HEK293 (cell line): ENCODE results near the gene ABHD4.

Source experiments
- BCL6B ChIP-seq: fragments of 450-650 bp; formaldehyde crosslinking; IDR thresholded peaks from 2 replicates; pipeline ENCODE4 v1.5.1; 2017; ENCODE audit warnings: missing biosample characterization, missing genetic modification characterization
- ELK4 ChIP-seq: IDR thresholded peaks from 2 replicates; pipeline ENCODE4 v1.6.1; 2011; ENCODE audit warnings: mild to moderate bottlenecking, low read depth, low read length, borderline replicate concordance
- FEZF1 ChIP-seq: fragments of 450-650 bp; formaldehyde crosslinking; IDR thresholded peaks from 2 replicates; pipeline ENCODE4 v1.5.1; 2016; ENCODE audit warnings: missing biosample characterization, missing genetic modification characterization
- GLI2 ChIP-seq: fragments of 450-650 bp; formaldehyde crosslinking; IDR thresholded peaks from 2 replicates; pipeline ENCODE4; 2017; ENCODE audit warnings: missing biosample characterization, missing genetic modification characterization, low read depth, borderline replicate concordance
- HOXC10 ChIP-seq: sonication (generic); formaldehyde crosslinking; IDR thresholded peaks from 2 replicates; pipeline ENCODE4 v1.8.1; 2023; ENCODE audit warnings: mild to moderate bottlenecking, missing genetic modification reagents
- INSM2 ChIP-seq: fragments of 450-650 bp; formaldehyde crosslinking; IDR thresholded peaks from 2 replicates; pipeline ENCODE4 v1.5.1; 2016; ENCODE audit warnings: missing biosample characterization, missing genetic modification characterization
- KLF10 ChIP-seq: fragments of 450-650 bp; IDR thresholded peaks from 2 replicates; pipeline ENCODE4 v1.5.1; 2018; ENCODE audit warnings: missing biosample characterization, mild to moderate bottlenecking, missing genetic modification characterization
- MEIS1 ChIP-seq: sonication (generic); formaldehyde crosslinking; IDR thresholded peaks from 2 replicates; pipeline ENCODE4 v1.8.1; 2022; ENCODE audit warnings: missing genetic modification reagents, mild to moderate bottlenecking, borderline replicate concordance
- OSR2 ChIP-seq: fragments of 450-650 bp; formaldehyde crosslinking; IDR thresholded peaks from 2 replicates; pipeline ENCODE4 v1.5.1; 2016; ENCODE audit warnings: missing biosample characterization, missing genetic modification characterization
- PRDM10 ChIP-seq: fragments of 450-650 bp; formaldehyde crosslinking; IDR thresholded peaks from 2 replicates; pipeline ENCODE4 v1.5.1; 2016; ENCODE audit warnings: missing biosample characterization, missing genetic modification characterization
- PRDM6 ChIP-seq: fragments of 450-650 bp; formaldehyde crosslinking; IDR thresholded peaks from 2 replicates; pipeline ENCODE4 v1.5.1; 2017; ENCODE audit warnings: missing biosample characterization, missing genetic modification characterization
- REST ChIP-seq: fragments of 450-650 bp; formaldehyde crosslinking; IDR thresholded peaks from 2 replicates; pipeline ENCODE4 v1.5.1; 2016; ENCODE audit warnings: missing biosample characterization, missing genetic modification characterization
- SP7 ChIP-seq: fragments of 450-650 bp; formaldehyde crosslinking; IDR thresholded peaks from 2 replicates; pipeline ENCODE4 v1.5.1; 2016; ENCODE audit warnings: missing biosample characterization, missing genetic modification characterization
- WT1 ChIP-seq: fragments of 450-650 bp; formaldehyde crosslinking; IDR thresholded peaks from 2 replicates; pipeline ENCODE4 v1.5.1; 2016; ENCODE audit warnings: missing biosample characterization, missing genetic modification characterization
- ZBTB44 ChIP-seq: fragments of 450-650 bp; IDR thresholded peaks from 2 replicates; pipeline ENCODE4 v1.5.1; 2018; ENCODE audit warnings: missing biosample characterization, mild to moderate bottlenecking, missing genetic modification characterization
- ZFP3 ChIP-seq: fragments of 450-650 bp; formaldehyde crosslinking; IDR thresholded peaks from 2 replicates; pipeline ENCODE4 v1.5.1; 2016; ENCODE audit warnings: low read depth, missing biosample characterization, missing genetic modification characterization
- ZFP69B ChIP-seq: fragments of 450-650 bp; formaldehyde crosslinking; IDR thresholded peaks from 2 replicates; pipeline ENCODE4 v1.5.1; 2016; ENCODE audit warnings: missing biosample characterization, missing genetic modification characterization
- ZNF121 ChIP-seq: fragments of 450-650 bp; formaldehyde crosslinking; IDR thresholded peaks from 2 replicates; pipeline ENCODE4 v1.5.1; 2016; ENCODE audit warnings: missing biosample characterization, missing genetic modification characterization
- ZNF138 ChIP-seq: fragments of 450-650 bp; formaldehyde crosslinking; IDR thresholded peaks from 2 replicates; pipeline ENCODE4 v1.5.1; 2016; ENCODE audit warnings: missing biosample characterization, missing genetic modification characterization, borderline replicate concordance
- ZNF146 ChIP-seq: fragments of 450-650 bp; formaldehyde crosslinking; IDR thresholded peaks from 2 replicates; pipeline ENCODE4 v1.5.1; 2016; ENCODE audit warnings: missing biosample characterization, missing genetic modification characterization
- ZNF211 ChIP-seq: fragments of 450-650 bp; formaldehyde crosslinking; IDR thresholded peaks from 2 replicates; pipeline ENCODE4 v1.5.1; 2016; ENCODE audit warnings: low read depth, missing biosample characterization, missing genetic modification characterization
- ZNF561 ChIP-seq: fragments of 450-650 bp; IDR thresholded peaks from 2 replicates; pipeline ENCODE4 v1.5.1; 2018; ENCODE audit warnings: missing biosample characterization, missing genetic modification characterization, borderline replicate concordance
- ZNF629 ChIP-seq: fragments of 450-650 bp; formaldehyde crosslinking; IDR thresholded peaks from 2 replicates; pipeline ENCODE4 v1.5.1; 2017; ENCODE audit warnings: missing biosample characterization, missing genetic modification characterization
- ZNF654 ChIP-seq: fragments of 450-650 bp; formaldehyde crosslinking; IDR thresholded peaks from 2 replicates; pipeline ENCODE4 v1.5.1; 2016; ENCODE audit warnings: low read depth, missing biosample characterization, missing genetic modification characterization
- ZNF707 ChIP-seq: fragments of 450-650 bp; formaldehyde crosslinking; IDR thresholded peaks from 2 replicates; pipeline ENCODE4 v1.5.1; 2016; ENCODE audit warnings: missing biosample characterization, missing genetic modification characterization

Gene ABHD4

GRCh38 chr14:22614240-22614799 is 16.2 kb downstream of the ABHD4 start (continued):
- TF ChIP-seq REST (no peak), WT1 (tag by site-specific recombination) (no peak), BCL6B (tag by site-specific recombination) (no peak), KLF10 (tag by site-specific recombination) (peak; percentile 87), ZNF146 (tag by site-specific recombination) (no peak), ZNF561 (no peak), ZFP3 (no peak), SP7 (peak; percentile 47; the same call in 1 of the 2 replicates), ZFP69B (tag by site-specific recombination) (no peak), PRDM10 (tag by site-specific recombination) (0 out of 2 replicates have a peak, but pooled peaks have one; percentile 42), ZNF211 (tag by site-specific recombination) (no peak), ZBTB44 (tag by site-specific recombination) (no peak), ZNF138 (no peak), ZNF629 (tag by site-specific recombination) (peak; percentile 45; the same call in 1 of the 2 replicates), ZNF121 (tag by site-specific recombination) (no peak), PRDM6 (tag by site-specific recombination) (no peak), OSR2 (tag by site-specific recombination) (no peak), FEZF1 (tag by site-specific recombination) (no peak), GLI2 (tag by site-specific recombination) (no peak), ELK4 (no peak), ZNF707 (tag by site-specific recombination) (no peak), INSM2 (tag by site-specific recombination) (peak; percentile 80; the same call in 1 of the 2 replicates), ZNF654 (no peak), HOXC10 (peak; percentile 99), MEIS1 (CRISPR knock-in tag) (peak; percentile 80; the same call in 1 of the 2 replicates)
